ENCODE results near the gene SLC15A1. TPM values are rescaled to one million over a fixed set of nuclear protein-coding genes. Genes with fewer than 3 reads are reported as not detected.

The SLC15A1 gene
- polyA plus RNA-seq, 2 of the 4 experiments (the other 2 are of a cell fraction), result 0.04 to 0.09 TPM

DNA sequence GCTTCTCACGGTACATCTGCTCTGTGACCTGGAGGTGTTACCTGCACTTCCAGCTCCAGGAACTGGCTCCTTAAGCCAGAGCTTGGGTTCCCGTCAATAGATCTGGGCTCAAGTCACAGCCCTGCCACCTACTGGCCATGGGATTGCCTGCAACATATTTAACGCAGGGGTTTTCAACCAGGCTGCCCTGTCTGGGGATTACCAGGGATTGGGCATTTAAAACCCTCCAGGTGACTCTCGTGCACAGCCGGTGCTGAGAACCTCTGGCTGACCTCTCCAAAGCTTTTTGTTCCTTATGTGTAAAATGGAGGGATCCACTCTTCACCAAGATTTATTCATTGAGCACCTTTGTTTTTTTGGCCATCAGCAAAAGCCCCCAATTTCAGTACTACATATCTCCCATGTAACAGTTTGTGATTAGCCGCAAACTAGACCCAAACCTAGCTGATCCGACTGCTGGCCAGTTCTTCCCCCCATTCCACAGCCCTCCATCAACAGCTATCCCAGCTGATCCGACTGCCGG lies 98.9 kb downstream of the SLC15A1 start:
- POLR2A ChIA-PET, result interaction anchor here (0.6 to 1.3 kb wide), 2 partner anchors 108 to 169 kb away, joined by 4 read pairs; no protein-coding TSS in a partner anchor
- no peak overlapping the region for H3K27ac ChIP-seq
- H3K4me1 ChIP-seq, result 0 out of 3 replicates have a peak, but pooled peaks cover 3% of the 10 kb centered on the region
- no peaks in the 10 kb centered on the region for H3K9me3 ChIP-seq
- no peak overlapping the region for H3K4me3 ChIP-seq
- FAIRE-seq (no peak), DNase-seq (ENCODE audit: low read depth in 1 of 2, low spot score in 1 of 2) (peak; percentile 76 to 80), ATAC-seq (peak; percentile 97 to 98)
- 0 out of 3 replicates have a peak overlapping the region, but pooled peaks have one; percentile 22 for H3K4me2 ChIP-seq
- 36% methylated on average over 8 of the region's 9 CpGs for WGBS (ENCODE audit: missing lambda C conversion rate)
- TF ChIP-seq RAD21 (conservative IDR thresholded peaks at IDR 0.05 in 1 of 2, IDR thresholded peaks at IDR 0.05 in 1 of 2) (peak; percentile 76 to 79), SMC3 (IDR thresholded peaks at IDR 0.05) (peak; percentile 77), MYC (IDR thresholded peaks at IDR 0.05; ENCODE audit: borderline replicate concordance, low read length) (no peak)
- TF ChIP-seq, protein P1, sequence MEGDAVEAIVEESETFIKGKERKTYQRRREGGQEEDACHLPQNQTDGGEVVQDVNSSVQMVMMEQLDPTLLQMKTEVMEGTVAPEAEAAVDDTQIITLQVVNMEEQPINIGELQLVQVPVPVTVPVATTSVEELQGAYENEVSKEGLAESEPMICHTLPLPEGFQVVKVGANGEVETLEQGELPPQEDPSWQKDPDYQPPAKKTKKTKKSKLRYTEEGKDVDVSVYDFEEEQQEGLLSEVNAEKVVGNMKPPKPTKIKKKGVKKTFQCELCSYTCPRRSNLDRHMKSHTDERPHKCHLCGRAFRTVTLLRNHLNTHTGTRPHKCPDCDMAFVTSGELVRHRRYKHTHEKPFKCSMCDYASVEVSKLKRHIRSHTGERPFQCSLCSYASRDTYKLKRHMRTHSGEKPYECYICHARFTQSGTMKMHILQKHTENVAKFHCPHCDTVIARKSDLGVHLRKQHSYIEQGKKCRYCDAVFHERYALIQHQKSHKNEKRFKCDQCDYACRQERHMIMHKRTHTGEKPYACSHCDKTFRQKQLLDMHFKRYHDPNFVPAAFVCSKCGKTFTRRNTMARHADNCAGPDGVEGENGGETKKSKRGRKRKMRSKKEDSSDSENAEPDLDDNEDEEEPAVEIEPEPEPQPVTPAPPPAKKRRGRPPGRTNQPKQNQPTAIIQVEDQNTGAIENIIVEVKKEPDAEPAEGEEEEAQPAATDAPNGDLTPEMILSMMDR (IDR thresholded peaks at IDR 0.05), result peak; percentile 73
- CTCF ChIA-PET, result interaction anchor here (0.6 to 5.7 kb wide), 51 partner anchors 9 to 550 kb away, joined by 3 to 78 read pairs (median 4); no protein-coding TSS in a partner anchor

DNA sequence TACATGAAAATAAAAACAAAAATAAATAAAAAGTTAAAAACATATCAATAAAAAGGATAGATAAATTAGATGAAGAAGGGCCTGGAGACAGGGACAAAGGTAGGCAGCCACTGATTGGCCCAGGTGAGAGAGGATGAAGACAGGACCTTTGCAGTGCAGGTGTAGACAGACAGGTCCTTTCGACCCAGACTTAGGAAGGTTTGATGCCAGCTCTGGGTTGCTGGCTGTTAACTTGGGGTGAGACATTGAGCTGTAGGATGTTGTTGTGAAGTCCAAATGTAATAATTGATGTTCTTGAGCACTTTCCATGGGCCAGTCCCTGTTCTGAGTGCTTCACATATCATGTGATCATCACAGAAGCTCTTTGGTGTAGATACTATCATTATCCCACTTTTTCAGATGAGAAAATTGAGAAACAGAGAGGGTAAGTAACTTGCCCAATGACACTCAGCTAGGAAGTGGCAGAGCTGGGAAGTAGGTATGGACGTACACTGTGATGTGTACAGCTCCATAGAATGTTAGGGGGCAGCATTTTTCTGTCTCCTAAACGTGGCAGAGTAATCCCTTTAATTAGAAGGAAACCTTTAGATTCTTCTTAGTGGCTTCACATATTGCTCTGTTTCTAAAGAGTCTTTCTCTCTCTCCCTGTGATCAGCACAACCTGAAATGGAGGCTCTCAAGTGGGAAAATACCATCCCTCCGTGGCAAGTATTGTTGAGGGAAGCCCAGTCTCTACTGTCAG lies 99.6 kb downstream of the SLC15A1 start:
- ATAC-seq, result no peak; a peak in 2 of 6 replicates

GRCh38 chr13:98652276-98652675 lies 100.2 kb downstream of the SLC15A1 start:
- POLR2A ChIA-PET, result no interaction called here
- H3K4me2 ChIP-seq, result no peak overlapping the region
- FAIRE-seq (no peak), ATAC-seq (no peak), DNase-seq (ENCODE audit: low read depth in 1 of 2, low spot score in 1 of 2) (no peak)
- 17% methylated on average over 2 of the region's 2 CpGs for WGBS (ENCODE audit: missing lambda C conversion rate)
- no peak for TF ChIP-seq TFCP2L1 (CRISPR knock-in tag; IDR thresholded peaks at IDR 0.05)
- TF ChIP-seq JUNB (IDR thresholded peaks at IDR 0.05), result no peak
- no peak for TF ChIP-seq ZSCAN20 (CRISPR knock-in tag; IDR thresholded peaks at IDR 0.05)
- no peaks in the 10 kb centered on the region for H3K9me3 ChIP-seq
- no peak overlapping the region for H3K27ac ChIP-seq
- CTCF ChIA-PET, result interaction anchor here (0.6 to 5.7 kb wide), 20 partner anchors 14 to 619 kb away, joined by 3 to 78 read pairs (median 5); no protein-coding TSS in a partner anchor
- H3K4me1 ChIP-seq, result 0 out of 3 replicates have a peak, but pooled peaks cover 3% of the 10 kb centered on the region
- no peak overlapping the region for H3K4me3 ChIP-seq

More for the DNA sequence above, 99.6 kb downstream of the SLC15A1 start:
- POLR2A ChIA-PET, result interaction anchor here (0.6 to 1.3 kb wide), 2 partner anchors 108 to 168 kb away, joined by 4 read pairs; no protein-coding TSS in a partner anchor
- CTCF ChIA-PET, result interaction anchor here (0.6 to 5.7 kb wide), 53 partner anchors 9 to 550 kb away, joined by 3 to 78 read pairs (median 4); no protein-coding TSS in a partner anchor
- Histone ChIP-seq H3K4me3 (no peak overlapping the region), H3K4me2 (0 out of 3 replicates have a peak overlapping the region, but pooled peaks have one; percentile 22), H3K4me1 (0 out of 3 replicates have a peak, but pooled peaks cover 3% of the 10 kb centered on the region), H3K27ac (no peak overlapping the region), H3K9me3 (no peaks in the 10 kb centered on the region)
- DNase-seq (ENCODE audit: low read depth in 1 of 2, low spot score in 1 of 2), result no peak
- 21% methylated on average over 4 of the region's 4 CpGs for WGBS (ENCODE audit: missing lambda C conversion rate)
- no peak for FAIRE-seq
- TF ChIP-seq RAD21 (conservative IDR thresholded peaks at IDR 0.05 in 1 of 2, IDR thresholded peaks at IDR 0.05 in 1 of 2), result no peak
- no peak for TF ChIP-seq BCL3 (IDR thresholded peaks at IDR 0.05)
- TF ChIP-seq HDAC2 (IDR thresholded peaks at IDR 0.05), result no peak
- no peak for TF ChIP-seq PHF8 (IDR thresholded peaks at IDR 0.05; ENCODE audit: borderline replicate concordance, low read depth)
- no peak for TF ChIP-seq RNF2 (IDR thresholded peaks at IDR 0.05; ENCODE audit: borderline replicate concordance, low read depth)
- TF ChIP-seq TFCP2L1 (CRISPR knock-in tag; IDR thresholded peaks at IDR 0.05), result no peak
- TF ChIP-seq RCOR1 (IDR thresholded peaks at IDR 0.05; ENCODE audit: low read depth, low read length), result no peak
- no peak for TF ChIP-seq CBX2 (IDR thresholded peaks at IDR 0.05; ENCODE audit: borderline replicate concordance, low read depth)
- TF ChIP-seq BHLHE40 (IDR thresholded peaks at IDR 0.05; ENCODE audit: low read depth, low read length), result no peak

Measured in A549 (cell line).